HG03432 (cell line): Measurements from ENCODE around the gene BLVRB.
"Not testable (repeated sequence)": the region's sequence is repeated elsewhere in the genome, so short reads cannot be mapped to it uniquely, and the experiment has no call there.

ENCODE experiments used
- ATAC-seq: cut with Tn5 transposase; IDR thresholded peaks from one replicate; pipeline ENCODE4 v1.9.1; 2021; ENCODE audit warnings: mild to moderate bottlenecking, moderate library complexity; ENCODE audit not compliant: unreplicated experiment

The BLVRB gene

GRCh38 chr19:40452016-40452415 lies 13.5 kb downstream of the BLVRB start:
- no peak for ATAC-seq

GRCh38 chr19:40450664-40451063 lies 14.9 kb downstream of the BLVRB start:
- ATAC-seq = no peak

- no peak for ATAC-seq
Observed at GRCh38 chr19:40449506-40449905, 16.0 kb downstream of the BLVRB start.

GRCh38 chr19:40446263-40446784 lies 19.2 kb downstream of the BLVRB start:
- no peak for ATAC-seq

- no peak for ATAC-seq
Observed at GRCh38 chr19:40445780-40446262, 19.7 kb downstream of the BLVRB start.

- ATAC-seq = no peak
Observed at GRCh38 chr19:40444825-40445312, 20.7 kb downstream of the BLVRB start.

- ATAC-seq = peak; percentile 72
Observed at GRCh38 chr19:40444000-40444824, 21.3 kb downstream of the BLVRB start, which contains the start of gene SERTAD3. TSS of gene SERTAD3 (minus strand) at chr19:40444335. CDS start at chr19:40442080, 2,255 bp downstream.

GRCh38 chr19:40443131-40443999 lies 22.2 kb downstream of the BLVRB start:
- peak; percentile 68 for ATAC-seq

- no peak for ATAC-seq
Observed at GRCh38 chr19:40442328-40443130, 23.0 kb downstream of the BLVRB start.

- no peak for ATAC-seq
Observed at GRCh38 chr19:40441719-40442253, 23.8 kb downstream of the BLVRB start.

GRCh38 chr19:40438284-40438683 lies 27.3 kb downstream of the BLVRB start:
- ATAC-seq = no peak

GRCh38 chr19:40433391-40434216 lies 31.9 kb downstream of the BLVRB start:
- ATAC-seq = peak; percentile 64

GRCh38 chr19:40432760-40433159 lies 32.8 kb downstream of the BLVRB start:
- ATAC-seq = not testable (repeated sequence)

GRCh38 chr19:40431698-40432097 lies 33.8 kb downstream of the BLVRB start:
- no peak for ATAC-seq

GRCh38 chr19:40430242-40430641 lies 35.3 kb downstream of the BLVRB start:
- ATAC-seq = not testable (repeated sequence)

GRCh38 chr19:40428197-40428596 lies 37.3 kb downstream of the BLVRB start:
- not testable (repeated sequence) for ATAC-seq

GRCh38 chr19:40425450-40426287 lies 39.9 kb downstream of the BLVRB start, which contains the start of gene SERTAD1:
TSS of gene SERTAD1 (minus strand) at chr19:40425992. CDS start at chr19:40423546, 2,446 bp downstream.
- peak; percentile 81 for ATAC-seq
